IPS DF 4.7 (cell line): ENCODE results near the gene CALN1.
A peak's percentile ranks its signal among the peaks of the same experiment; 100 is the strongest.
"Not testable (repeated sequence)": the region's sequence is repeated elsewhere in the genome, so short reads cannot be mapped to it uniquely, and the experiment has no call there.

Source experiments
- DNase-seq: peaks from one replicate; pipeline ENCODE4 v3.0.0-alpha.2; 2013; ENCODE audit warnings: low spot score; ENCODE audit errors: extremely low read depth

Gene CALN1

GRCh38 chr7:72412121-72412618, at the start of gene CALN1:
CALN1 (minus strand) TSS chr7:72412338.
- not testable (repeated sequence) for DNase-seq

- DNase-seq = no peak
Measured at GRCh38 chr7:72453471-72453870, 41.3 kb upstream of the CALN1 start.

- no peak for DNase-seq
Measured at GRCh38 chr7:72447465-72448204, 35.5 kb upstream of the CALN1 start.

GRCh38 chr7:72446591-72447462, 34.7 kb upstream of the CALN1 start:
- DNase-seq = no peak

GRCh38 chr7:72446131-72446530, 34.0 kb upstream of the CALN1 start:
- no peak for DNase-seq

- DNase-seq = no peak
Measured at GRCh38 chr7:72445580-72445979, 33.4 kb upstream of the CALN1 start.

GRCh38 chr7:72445075-72445474, 32.9 kb upstream of the CALN1 start:
- no peak for DNase-seq

- DNase-seq = no peak
Measured at GRCh38 chr7:72444026-72444776, 32.1 kb upstream of the CALN1 start.

GRCh38 chr7:72441791-72442190, 29.7 kb upstream of the CALN1 start:
- no peak for DNase-seq

- no peak for DNase-seq
Measured at GRCh38 chr7:72438491-72438890, 26.4 kb upstream of the CALN1 start.

- no peak for DNase-seq
Measured at GRCh38 chr7:72437610-72438009, 25.5 kb upstream of the CALN1 start.

- DNase-seq = no peak
Measured at GRCh38 chr7:72437061-72437585, 25.0 kb upstream of the CALN1 start.

- DNase-seq = no peak
Measured at GRCh38 chr7:72435925-72436480, 23.9 kb upstream of the CALN1 start.

- DNase-seq = no peak
Measured at GRCh38 chr7:72435366-72435765, 23.2 kb upstream of the CALN1 start.

GRCh38 chr7:72430531-72430930, 18.4 kb upstream of the CALN1 start:
- peak; percentile 49 for DNase-seq

- no peak for DNase-seq
Measured at GRCh38 chr7:72429316-72429715, 17.2 kb upstream of the CALN1 start.

- DNase-seq = no peak
Measured at GRCh38 chr7:72416846-72417245, 4.7 kb upstream of the CALN1 start.

- no peak for DNase-seq
Measured at GRCh38 chr7:72415586-72415985, 3.4 kb upstream of the CALN1 start.

GRCh38 chr7:72413886-72414285, 1.7 kb upstream of the CALN1 start:
- DNase-seq = no peak

- DNase-seq = no peak
Measured at GRCh38 chr7:72413290-72413689, 1.2 kb upstream of the CALN1 start.

GRCh38 chr7:72411419-72411818, 719 bp downstream of the CALN1 start:
- no peak for DNase-seq
